ENCODE data around the gene RIC3.
A peak's percentile ranks its signal among the peaks of the same experiment; 100 is the strongest.

Gene RIC3

DNA sequence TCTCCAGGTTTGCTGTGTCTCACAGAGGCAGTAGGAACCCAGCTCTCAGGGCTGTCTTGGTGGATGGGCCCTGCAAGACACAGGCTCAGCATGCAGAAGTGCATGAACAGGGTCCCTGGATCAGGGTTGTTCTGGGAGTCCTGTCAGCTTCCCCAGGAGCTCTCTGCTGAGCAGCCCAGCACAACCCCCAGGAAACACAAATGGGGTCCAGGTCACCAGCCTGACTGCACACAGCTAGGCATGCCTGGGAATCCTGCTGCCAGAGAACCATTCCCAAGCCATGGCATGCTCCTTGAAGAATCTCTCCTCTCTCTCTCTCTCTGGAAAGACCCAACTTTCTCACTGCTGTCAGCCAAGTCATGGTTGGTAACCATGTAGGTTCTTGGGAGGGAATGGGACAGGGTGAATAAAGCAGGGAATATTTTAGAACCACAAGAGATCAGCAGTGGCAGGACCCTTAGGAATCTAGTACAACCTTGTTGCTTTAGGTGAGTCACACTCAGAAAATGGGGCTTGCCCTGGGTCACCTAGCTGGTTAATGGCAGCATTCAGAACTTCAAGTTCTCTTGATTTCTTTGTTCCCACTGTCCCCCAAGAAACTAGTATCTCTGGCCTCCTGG is 66.4 kb downstream of the RIC3 start:
- no peak for DNase-seq

DNA sequence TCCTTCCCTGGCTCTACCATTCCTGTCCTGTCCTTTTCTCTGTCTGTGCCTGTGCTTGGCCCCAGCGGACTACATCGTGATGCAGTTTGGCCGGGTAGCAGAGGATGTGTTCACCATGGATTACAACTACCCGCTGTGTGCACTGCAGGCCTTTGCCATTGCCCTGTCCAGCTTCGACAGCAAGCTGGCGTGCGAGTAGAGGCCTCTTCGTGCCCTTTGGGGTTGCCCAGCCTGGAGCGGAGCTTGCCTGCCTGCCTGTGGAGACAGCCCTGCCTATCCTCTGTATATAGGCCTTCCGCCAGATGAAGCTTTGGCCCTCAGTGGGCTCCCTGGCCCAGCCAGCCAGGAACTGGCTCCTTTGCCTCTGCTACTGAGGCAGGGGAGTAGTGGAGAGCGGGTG is 67.4 kb downstream of the RIC3 start:
- no peak for DNase-seq

DNA sequence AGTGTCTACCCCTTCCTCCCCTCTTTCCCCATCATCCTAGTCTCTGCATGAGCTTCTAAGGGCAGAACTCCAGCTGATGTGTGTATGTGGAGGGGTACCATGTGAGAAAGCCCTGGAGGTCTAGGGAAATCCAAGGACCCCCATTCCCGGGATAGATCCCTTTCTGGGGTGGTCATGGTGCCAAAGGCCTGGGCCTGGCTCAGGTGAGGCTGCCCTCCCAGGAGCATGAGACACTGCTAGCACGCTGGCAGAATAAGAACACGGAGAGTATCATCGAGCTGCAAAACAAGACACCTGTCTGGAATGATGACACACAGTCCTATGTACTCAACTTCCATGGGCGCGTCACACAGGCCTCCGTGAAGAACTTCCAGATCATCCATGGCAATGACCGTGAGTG is 68.2 kb downstream of the RIC3 start:
- DNase-seq = no peak

DNA sequence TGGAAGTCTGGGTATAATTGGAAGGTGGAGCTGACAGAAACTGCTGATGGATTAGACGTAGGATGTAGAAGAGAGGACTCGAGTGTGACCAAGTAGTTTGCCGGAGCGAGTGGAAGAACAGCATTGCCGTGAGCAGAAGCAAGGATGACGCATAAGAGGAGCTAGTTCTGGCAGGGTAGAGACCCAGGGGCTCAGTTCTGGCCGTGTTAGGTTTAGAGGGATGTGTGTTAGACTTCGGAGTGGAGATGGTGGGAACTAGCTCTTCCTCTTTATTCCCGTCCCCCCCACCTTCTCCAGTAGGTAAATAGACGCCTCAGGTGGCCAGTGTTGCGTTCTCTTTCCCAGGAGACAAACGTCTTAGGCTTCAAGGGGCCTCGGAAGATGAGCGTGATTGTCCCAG is 68.7 kb downstream of the RIC3 start:
- no peak for DNase-seq

DNA sequence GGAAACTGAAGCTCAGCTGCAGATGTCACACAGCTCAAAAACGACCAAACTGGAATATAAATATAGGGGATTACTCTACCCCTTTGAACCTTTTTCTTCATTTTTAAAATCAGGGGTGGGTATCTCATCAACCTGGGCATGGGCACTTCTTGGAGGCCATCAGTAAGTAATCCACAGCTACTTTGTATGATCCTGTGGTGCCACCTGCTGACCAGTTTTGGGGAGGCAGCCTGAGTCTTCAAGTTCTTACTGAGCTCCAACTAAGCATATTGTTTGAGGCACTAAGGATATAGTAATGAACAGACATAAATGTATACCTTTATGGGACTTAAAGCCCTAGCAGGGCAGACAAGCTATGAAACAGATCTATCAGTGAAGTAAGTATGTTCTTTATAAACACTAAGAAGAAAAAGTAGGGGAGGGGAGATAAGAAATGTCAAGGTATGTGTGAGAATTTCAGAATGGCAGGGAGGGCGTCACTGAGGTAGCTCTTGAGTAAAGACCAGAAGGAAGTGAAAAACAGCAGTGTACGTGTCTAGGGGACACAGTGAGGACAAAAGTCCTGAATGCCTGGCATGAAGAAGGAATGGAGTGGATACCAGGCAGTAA is 69.4 kb downstream of the RIC3 start:
- peak; percentile 70 for DNase-seq

DNA sequence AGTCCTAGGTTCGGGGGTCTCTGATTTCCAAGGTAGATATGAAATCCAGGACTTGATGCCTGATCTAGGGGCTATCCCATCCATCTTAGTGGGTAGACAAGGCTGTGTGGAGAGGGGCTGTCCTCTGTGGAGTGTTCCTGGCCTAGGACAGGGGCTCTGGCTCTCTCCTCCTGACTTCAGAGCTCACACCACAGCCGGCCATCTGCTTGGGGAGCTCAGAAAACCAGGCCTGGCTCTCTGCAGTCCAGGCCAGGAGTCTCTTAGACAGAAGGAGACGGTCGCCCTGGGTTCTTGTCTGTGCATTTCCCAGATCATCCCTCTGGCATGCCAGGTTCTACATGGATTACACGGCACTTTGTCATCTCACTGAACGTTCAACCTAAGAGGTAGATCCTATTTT is 69.9 kb downstream of the RIC3 start:
- DNase-seq = no peak

DNA sequence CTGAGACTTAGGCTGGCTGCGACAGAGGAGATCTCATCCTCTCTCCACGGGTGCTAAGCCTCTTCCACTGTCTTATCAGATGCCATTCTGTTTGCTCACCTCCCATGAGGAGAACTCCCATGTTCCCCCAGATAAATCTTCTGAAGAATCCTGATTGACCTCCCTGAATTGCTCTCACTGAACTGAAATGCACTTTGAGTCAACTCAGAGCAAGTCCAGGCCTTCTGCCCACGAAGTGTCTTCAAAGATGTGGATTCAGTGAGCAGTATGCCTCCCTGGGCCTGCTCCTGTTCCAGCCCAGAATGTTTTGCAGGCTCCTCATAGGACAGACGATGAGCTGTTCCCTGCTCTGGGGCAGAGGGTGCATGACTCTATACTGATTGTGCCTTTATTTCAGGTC is 70.5 kb downstream of the RIC3 start:
- no peak for DNase-seq

DNA sequence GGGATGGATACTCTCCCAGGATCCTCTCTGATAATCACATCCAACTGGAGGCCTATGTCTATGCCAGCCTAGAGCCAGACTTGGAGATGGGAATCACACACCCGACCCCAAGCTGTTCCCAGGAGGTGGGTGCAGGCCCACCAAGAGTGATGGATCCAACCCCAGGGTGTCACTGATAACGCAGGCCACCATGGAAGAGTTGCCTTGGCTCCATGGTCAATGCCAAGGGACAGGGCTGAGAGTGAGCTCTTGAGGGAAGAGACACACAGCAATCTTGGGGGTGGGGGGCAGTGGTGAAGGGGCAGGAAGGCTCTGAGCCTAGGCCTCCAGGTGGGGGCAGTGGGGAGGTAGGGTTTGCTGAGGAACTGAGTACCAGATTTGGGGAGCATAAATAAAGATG is 70.9 kb downstream of the RIC3 start:
- DNase-seq = no peak

DNA sequence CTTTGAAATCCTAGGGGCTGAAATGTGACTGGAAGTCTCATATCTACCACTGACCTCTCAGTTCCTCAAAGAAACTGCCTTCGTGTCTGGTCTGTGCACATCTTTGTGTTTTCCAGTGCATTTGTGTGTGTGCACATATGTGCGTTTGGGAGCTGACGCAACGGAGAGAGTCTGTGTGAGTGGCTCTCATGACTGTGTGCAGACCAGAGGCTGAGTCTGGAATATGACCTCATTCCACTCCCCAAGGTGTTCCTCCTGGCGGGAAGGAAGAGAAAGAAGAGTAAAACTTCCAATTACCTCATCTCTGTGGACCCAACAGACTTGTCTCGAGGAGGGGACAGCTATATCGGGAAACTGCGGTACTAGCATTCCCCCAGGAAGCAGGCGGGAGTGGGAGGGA is 71.4 kb downstream of the RIC3 start:
- no peak for DNase-seq

DNA sequence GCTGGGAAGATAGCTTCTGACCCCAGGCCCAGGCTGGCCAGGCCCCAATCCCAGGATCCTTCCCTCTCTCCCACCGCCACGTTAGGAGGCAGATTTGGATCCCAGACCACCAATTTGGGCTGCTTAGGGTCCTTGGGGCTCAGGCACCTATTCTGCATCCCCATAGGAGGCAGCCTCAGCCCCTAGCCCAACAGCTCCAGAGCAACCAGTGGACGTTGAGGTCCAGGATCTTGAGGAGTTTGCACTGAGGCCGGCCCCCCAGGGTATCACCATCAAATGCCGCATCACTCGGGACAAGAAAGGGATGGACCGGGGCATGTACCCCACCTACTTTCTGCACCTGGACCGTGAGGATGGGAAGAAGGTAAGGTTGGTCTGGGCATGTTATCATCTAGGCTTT is 71.8 kb downstream of the RIC3 start:
- DNase-seq = no peak

DNA sequence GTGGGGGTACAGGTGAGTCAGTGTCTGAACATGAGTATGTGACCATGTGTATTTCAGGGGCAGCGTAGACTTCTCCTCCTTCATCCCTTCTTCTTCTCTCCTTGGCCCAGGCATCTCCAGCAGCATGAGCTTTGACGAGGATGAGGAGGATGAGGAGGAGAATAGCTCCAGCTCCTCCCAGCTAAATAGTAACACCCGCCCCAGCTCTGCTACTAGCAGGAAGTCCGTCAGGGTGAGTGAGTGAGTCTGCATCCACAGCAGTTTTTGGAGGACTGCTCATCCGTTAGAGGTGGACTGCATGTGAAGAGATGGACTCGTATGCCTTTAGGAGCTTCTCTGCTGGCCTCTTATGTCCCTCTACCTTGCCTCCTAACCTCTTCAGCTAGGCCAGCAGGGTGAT is 72.2 kb downstream of the RIC3 start:
- no peak for DNase-seq

DNA sequence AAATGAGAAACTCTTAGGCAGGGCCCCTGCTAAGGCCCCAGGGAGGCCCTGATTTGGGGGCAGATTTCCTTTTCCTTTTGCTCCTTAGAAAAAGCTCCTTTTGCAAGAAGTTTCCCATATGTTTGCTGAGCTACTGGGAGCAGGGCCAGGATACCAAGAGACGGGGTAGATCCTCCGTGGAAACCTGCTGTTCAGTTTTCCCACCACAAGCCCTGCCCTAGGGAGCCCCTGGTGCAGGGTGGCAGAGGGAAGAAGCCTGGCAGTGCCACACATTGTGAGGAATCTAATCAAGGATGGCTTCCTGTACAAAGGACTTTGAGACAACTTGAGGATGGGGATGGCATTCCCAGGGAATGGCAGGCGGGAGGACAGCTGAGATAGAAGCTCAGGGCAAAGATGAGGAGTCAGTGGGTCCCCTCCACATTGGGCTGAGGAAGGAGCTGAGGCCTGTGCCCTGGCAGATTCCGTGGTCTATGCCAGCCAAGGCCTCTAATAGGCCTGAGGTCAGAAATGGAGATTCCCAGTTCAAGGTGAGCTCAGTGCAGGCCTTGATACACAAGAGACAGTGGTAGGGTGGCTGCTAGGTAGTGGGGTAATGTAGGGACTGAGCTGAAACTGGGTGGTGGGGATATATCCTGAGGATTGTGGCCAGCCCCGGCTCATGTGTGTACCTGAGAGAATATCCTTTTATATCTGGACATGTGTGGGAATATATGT is 72.9 kb downstream of the RIC3 start:
- DNase-seq = no peak

DNA sequence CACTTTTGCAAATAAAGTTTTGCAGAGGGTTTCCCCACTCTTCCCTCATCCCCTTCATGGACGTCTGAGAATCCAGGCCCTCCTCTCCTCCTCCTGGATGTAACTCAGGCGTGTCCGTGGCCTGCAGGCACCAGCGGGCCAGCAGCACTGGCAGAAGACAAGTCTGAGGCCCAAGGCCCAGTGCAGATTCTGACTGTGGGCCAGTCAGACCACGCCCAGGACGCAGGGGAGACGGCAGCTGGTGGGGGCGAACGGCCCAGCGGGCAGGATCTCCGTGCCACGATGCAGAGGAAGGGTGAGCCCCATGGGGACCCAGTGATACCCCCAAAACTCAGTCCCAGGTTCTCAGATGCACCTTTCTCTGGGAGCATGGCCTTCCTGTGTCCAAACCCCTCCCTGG is 73.5 kb downstream of the RIC3 start:
- DNase-seq = no peak

DNA sequence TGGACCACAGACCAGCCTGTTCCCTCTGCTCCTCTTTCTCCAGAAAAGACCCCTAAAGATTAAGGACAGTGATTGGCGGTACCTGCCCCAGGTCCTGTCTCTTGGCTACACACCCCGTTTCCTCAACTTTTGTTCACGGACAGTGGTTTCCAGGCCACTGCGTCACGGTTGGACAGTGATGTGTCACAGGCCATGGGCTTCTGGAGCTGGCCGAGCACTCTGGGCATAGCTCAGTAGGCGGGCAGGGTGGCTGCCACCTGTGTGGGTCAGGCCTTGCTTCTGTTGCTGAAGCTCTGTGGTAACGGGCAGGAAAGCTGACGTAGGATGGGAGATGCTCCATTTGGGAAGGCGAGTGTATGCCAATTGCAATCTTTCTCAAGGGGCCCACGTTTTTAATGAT is 74.2 kb downstream of the RIC3 start:
- no peak for DNase-seq

DNA sequence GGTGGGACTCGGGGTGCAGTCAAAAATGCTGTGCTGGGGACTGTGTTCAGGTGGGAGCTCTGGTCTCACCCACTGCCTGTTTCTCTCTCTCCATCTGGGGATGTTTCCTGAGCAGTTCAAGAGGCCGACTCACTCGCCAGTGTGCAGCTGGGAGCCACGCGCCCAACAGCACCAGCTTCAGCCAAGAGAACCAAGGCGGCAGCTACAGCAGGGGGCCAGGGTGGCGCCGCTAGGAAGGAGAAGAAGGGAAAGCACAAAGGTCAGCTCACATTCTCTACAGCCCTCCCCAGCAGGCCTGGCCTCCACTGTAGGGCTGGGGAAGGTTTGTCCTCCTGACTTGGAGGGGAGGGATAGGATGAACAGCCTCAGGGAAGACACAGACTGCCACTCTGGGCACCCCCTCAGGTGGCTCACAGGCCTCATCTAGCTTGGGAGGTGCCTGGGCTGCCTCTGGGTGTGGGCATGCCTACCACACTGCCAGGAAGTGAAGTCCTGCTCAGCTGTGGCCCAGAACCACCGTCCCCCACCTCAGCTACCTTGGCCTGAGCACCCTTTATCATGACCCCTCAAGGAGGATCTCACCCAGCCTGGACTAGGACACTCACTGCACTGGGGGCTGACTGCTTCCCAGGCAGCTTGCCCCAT is 74.8 kb downstream of the RIC3 start:
- no peak for DNase-seq

DNA sequence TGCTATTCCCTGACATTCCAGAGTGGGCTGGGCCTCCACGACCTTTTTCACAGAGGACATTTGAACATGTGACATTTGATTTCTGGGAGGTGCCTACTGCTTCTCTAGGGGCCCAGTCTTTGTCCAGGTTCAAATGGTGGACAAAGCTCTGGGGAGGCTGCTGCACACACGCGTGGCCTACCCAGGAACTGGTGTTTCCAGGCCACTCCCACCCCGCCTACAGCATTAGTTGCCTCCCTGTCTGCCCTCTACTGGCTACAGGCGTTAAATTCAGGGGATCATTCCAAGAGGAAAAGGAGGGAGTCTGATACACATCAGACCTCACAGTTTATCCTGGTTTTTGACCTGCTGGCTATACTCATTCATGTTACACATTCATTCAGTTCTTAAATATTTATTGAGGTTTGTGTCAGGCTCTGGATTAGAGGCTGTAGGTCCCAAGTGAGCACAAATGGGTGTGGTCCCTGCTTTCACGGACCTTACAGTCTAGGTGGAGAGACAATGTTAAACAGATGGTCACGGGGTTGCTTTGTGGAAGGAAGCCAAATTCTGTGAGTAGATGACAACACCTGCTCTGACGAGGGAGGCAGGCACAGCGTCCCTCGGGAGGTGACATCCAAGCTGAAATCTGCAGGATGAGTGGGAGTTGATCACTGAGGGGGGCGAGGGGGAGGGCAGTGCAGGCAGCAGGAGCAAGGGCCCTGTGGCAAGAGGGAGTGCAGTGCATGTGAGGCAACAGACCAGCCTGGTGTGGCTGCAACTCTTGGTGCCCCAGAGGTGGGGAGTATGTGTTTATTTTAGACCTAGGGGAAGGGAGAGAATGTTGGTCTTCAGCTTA is 76.0 kb downstream of the RIC3 start:
- DNase-seq = peak; percentile 59

DNA sequence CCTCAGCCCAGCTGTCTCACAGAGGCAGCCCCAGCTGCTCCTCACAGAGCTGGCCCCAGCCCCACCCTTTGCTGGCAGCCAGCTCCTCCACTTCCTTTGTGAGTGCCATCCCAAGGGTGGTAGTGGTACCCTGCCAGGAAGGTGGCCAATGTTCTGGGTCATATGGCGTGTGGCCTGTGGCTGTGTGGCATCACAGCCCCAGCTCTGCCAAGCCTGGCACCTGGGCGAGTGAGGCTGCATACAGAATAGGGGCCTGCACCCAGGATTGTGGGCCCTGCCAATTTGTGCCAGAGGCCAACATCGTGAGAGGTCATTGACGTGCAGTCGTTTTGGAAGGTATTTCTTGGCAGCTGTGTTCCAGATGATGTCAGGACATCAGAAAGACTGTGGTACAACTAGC is 77.1 kb downstream of the RIC3 start:
- no peak for DNase-seq

DNA sequence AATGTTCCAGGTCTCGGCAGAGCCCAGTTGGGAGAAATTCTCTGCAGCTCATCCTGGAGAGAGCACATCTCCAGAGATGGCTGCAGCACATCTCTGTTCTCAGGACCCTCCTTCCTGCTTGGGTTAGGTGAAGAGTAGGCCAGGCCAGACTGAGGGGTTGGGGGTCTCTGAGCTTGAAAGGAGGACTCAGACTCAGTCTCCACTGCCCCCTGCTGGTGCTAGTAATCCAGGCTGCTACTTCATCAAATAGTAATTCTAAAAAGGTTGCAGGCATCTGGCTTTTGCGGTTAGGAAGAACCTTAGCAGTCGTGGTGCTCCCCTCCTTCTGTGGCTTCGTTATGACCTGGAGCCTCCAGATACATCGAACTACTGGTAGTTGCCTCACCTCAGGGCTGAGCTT is 78.1 kb downstream of the RIC3 start:
- DNase-seq = peak; percentile 39

DNA sequence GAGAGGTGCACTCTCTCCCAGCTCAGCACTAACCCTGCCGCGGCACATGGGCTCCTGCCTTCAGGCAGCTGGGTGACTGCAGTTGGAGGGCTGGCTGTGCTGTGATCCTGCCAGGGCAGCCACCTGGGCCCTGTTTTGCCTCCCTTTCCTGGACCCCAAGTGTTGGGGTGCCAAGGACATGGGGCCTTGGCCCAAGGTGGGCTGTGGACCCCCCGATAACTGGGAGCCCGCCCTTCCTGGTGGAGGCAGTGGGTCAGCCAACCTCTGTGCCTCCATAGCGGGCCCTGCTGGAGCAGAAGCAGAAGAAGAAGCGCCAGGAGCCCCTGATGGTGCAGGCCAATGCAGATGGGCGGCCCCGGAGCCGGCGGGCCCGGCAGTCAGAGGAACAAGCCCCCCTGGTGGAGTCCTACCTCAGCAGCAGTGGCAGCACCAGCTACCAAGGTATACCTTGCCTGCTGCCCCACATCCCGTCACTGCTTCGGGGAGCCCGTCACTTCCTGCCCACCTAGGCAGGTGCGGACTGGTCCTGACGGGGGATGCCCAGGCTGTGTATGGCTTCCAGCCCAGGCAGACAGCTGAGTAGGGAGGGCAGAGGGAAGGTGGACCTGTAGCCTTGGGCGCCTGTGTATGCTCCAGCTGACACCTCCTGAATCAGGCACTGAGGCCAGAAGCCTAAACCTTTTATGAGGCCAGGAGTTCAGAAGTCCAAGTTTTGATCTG is 78.9 kb downstream of the RIC3 start:
- DNase-seq = no peak

DNA sequence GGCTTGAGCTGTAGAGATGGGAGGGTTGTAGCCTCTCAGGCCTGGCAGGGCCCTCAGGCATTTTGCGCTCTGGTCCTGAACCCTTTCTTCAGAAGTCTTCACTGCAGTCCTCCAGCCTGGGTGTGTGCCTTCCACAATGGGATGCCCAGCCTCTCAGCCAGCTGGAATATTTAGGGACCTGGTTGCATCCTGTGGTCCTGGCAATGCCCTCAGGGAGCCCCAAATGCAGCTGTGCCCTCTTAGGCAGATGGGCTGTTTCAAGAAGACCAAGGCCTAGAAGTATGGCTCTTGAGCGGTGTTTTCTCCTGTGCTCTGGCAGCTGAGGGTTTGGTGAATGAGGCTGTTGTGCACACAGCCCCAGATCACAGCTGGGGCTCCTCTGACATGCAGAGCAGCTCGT is 81.1 kb downstream of the RIC3 start:
- no peak for DNase-seq

DNA sequence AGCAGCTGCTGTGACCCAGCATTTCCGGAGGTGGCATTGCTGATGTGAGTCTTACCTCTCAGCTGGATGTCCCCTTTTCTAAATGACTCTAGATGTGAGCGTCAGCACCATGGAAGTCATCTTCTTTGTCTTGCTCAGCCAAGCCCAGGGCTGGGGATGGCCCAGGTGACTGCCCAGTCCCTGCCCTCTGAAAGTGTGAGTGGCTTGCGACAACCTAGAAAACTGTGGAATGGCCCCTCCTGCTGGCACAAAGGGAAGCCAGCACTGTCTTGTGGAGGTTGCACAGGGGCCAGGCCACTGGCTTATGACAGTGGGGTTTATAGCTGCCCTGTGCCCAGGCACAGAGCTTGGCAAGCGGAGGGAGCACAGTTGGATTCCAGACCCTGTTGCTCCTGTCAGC is 81.6 kb downstream of the RIC3 start:
- peak; percentile 4 for DNase-seq

DNA sequence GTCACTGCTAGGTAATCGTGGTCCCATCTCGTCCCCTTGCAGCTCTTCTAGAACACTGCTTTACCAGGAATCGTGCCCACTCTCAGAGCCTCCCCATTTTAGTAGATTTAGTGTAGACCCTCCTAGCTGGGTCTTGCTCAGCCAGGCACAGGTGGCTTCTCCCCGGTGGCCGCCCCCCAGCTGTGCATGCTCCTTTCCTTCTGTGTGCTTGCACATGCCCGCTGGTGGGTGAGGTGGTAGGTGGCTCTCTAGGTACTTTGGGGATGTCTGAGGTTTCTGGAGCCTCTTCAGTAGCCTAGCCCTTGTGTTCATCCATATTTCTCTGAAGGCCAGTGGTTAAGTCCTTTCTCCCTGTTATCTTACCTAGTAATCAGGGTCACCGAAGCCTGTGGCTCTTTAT is 82.3 kb downstream of the RIC3 start:
- no peak for DNase-seq
